Sigmoid colon (tissue), 7 donors: ENCODE data around the gene DPP6. TPM values are rescaled to one million over a fixed set of nuclear protein-coding genes. Genes with fewer than 3 reads are reported as not detected.

Source experiments
- DNase-seq: peaks from one replicate; pipeline ENCODE4 v3.0.0-alpha.2; 2019
- H3K27ac ChIP-seq, 4 donors: fragments of 200-600 bp; sonication (generic); one replicate each; pipeline ENCODE4 v1.5.1; 2016 to 2019; ENCODE audit warnings: mild to moderate bottlenecking in 1 of 4
- H3K27me3 ChIP-seq, 3 donors: fragments of 200-600 bp; sonication (generic); one replicate each; pipeline ENCODE4 v1.5.1; 2019; ENCODE audit warnings: mild to moderate bottlenecking in 1 of 3
- H3K36me3 ChIP-seq, 4 donors: fragments of 200-600 bp; sonication (generic); one replicate each; pipeline ENCODE4 v1.5.1; 2016 to 2019
- H3K4me1 ChIP-seq, 4 donors: fragments of 200-600 bp; sonication (generic); one replicate each; pipeline ENCODE4 v1.5.1; 2017 to 2019
- H3K4me3 ChIP-seq, 4 donors: fragments of 200-600 bp; sonication (generic); one replicate each; pipeline ENCODE4 v1.5.1; 2017 to 2019; ENCODE audit warnings: mild to moderate bottlenecking in 2 of 4, moderate library complexity in 1 of 4
- H3K9me3 ChIP-seq, 4 donors: fragments of 200-600 bp in 3 of 4; sonication (generic) in 3 of 4; one replicate each; pipeline versions ENCODE4 v1.5.1 to v1.6.1; 2013 to 2019
- CTCF ChIP-seq, 4 experiments: fragments of 450-650 bp in 3 of 4; fragments of 200-600 bp in 1 of 4; IDR thresholded peaks; one replicate each; pipeline ENCODE4 v1.5.1; 2016 to 2019; ENCODE audit warnings: antibody characterized with exemption in 4 of 4, mild to moderate bottlenecking in 3 of 4, moderate library complexity in 2 of 4
- EP300 ChIP-seq, 4 donors: sonication (generic); formaldehyde crosslinking; IDR thresholded peaks; one replicate each; pipeline ENCODE4 v1.6.1; 2017; ENCODE audit warnings: antibody characterized with exemption in 4 of 4
- POLR2A ChIP-seq, 2 donors: fragments of 450-650 bp; IDR thresholded peaks; one replicate each; pipeline ENCODE4 v1.6.1; 2016; ENCODE audit warnings: antibody characterized with exemption in 2 of 2, mild to moderate bottlenecking in 2 of 2, moderate library complexity in 2 of 2
- POLR2AphosphoS5 ChIP-seq, 4 donors: sonication (generic); formaldehyde crosslinking; IDR thresholded peaks; one replicate each; pipeline ENCODE4 v1.6.1; 2017; ENCODE audit warnings: antibody characterized with exemption in 4 of 4
- WGBS, 2 donors: extraction: QIAGEN DNeasy Blood & Tissue Kit; methylation state at CpG; one replicate each; pipeline ENCODE4 v1.1.7; 2013; 5-methylcytosine and 5-hydroxymethylcytosine counted together
- intact Hi-C: fragments of 100-400 bp; cut with DNase I; formaldehyde crosslinking; loops from one replicate; pipeline ENCODE4 v1.15.1; 2023
- polyA plus RNA-seq, 3 donors: library from polyadenylated mRNA; stranded (reverse); fragments of 200-250 nt; gene quantifications; one replicate each; pipeline ENCODE4 v1.2.3, GENCODE V29; 2013
- total RNA-seq, 4 donors: library from RNA; depleted of rRNA; stranded (reverse); fragments of >200 nt; gene quantifications; one replicate each; pipeline ENCODE4 v1.1.0, GENCODE V29; 2016
- donor health status: healthy with polysubstance abuse.
- donor health status: Bipolar disorder and iron deficiency.
- donor health status: healthy.

The DPP6 gene
- total and polyA plus RNA-seq, 7 donors, result 1.2 to 53.2 (median 41.0) TPM; not detected in 1

- no peaks in the 10 kb centered on the region for H3K9me3 ChIP-seq
- DNase-seq, result no peak
- H3K36me3 ChIP-seq, result no peaks in the 10 kb centered on the region
- intact Hi-C loops, result no loop called here
- no peaks in the 10 kb centered on the region for H3K27me3 ChIP-seq
- no peak overlapping the region for H3K4me3 ChIP-seq
- no peak overlapping the region for H3K27ac ChIP-seq
- H3K4me1 ChIP-seq, result peaks cover 0 to 8% (median 0%) of the 10 kb centered on the region in 4 donors
- 87 to 90% methylated on average over 14 of the region's 14 CpGs for WGBS, 2 donors
- TF ChIP-seq EP300 (IDR thresholded peaks at IDR 0.05) (no peak), CTCF (IDR thresholded peaks at IDR 0.05) (no peak)
Measured at GRCh38 chr7:154343778-154344412, 291.7 kb downstream of the DPP6 start.

DNA sequence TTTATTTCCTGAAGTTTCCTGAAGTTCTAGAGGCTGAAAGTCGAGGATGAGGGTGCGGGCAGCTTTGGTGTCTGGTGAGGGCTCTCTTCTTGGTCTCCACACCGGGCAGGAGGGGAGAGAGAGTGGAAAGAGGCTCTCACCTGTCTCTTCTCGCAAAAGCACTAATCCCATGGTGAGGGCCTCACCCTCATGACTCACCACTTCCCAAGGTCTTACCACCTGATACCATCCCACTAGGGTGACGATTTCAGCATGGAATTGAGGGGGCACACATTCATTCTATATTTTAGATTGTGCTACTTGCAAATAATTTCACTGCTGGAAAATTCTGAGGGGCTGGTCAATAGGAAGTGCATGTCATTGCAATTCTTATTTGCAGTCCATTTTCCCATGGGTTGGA is 292.9 kb downstream of the DPP6 start:
- intact Hi-C loops, result no loop called here
- TF ChIP-seq CTCF (IDR thresholded peaks at IDR 0.05) (no peak), POLR2A (IDR thresholded peaks at IDR 0.05) (no peak), POLR2AphosphoS5 (IDR thresholded peaks at IDR 0.05) (no peak), EP300 (IDR thresholded peaks at IDR 0.05) (no peak)
- Histone ChIP-seq H3K27me3 (no peaks in the 10 kb centered on the region), H3K36me3 (no peaks in the 10 kb centered on the region), H3K27ac (no peak overlapping the region), H3K9me3 (no peaks in the 10 kb centered on the region), H3K4me1 (no peaks in the 10 kb centered on the region), H3K4me3 (no peak overlapping the region)
- no peak for DNase-seq
- WGBS, 2 donors, result 74 to 85% methylated on average over 5 of the region's 5 CpGs

DNA sequence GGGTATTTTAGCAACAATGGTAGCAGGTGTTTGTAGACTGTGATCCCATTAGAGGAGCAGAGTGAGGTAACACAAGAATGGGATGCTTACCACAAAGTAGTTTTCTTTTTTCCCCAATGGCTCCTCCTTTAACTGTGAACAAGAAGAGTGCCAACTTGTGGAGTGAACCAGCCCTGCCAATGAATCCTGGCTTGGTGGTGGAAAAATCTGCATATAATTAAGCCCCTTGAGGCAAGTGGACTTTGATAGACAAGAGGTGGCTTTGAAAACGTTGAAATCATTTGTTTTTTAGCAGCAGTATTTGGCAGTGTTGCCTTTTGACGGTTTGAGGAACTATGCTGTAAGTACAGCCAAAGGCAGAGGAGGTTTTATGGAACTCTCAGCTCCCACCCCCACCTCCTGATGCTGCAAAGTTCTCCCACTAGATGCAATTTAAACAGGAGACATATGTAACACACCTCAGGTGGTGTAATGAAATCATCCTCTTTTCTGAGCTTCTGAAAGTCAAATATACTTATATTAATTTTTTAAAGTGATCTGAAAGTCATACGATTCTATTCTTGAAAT is 295.6 kb downstream of the DPP6 start:
- no peak overlapping the region for H3K27ac ChIP-seq
- 44 to 45% methylated on average over 3 of the region's 3 CpGs for WGBS, 2 donors
- no peaks in the 10 kb centered on the region for H3K36me3 ChIP-seq
- intact Hi-C loops, result no loop called here
- no peaks in the 10 kb centered on the region for H3K4me1 ChIP-seq
- H3K9me3 ChIP-seq, result no peaks in the 10 kb centered on the region
- TF ChIP-seq POLR2AphosphoS5 (IDR thresholded peaks at IDR 0.05) (no peak), EP300 (IDR thresholded peaks at IDR 0.05) (no peak)
- H3K27me3 ChIP-seq, result no peaks in the 10 kb centered on the region
- DNase-seq, result no peak
- H3K4me3 ChIP-seq, result no peak overlapping the region

DNA sequence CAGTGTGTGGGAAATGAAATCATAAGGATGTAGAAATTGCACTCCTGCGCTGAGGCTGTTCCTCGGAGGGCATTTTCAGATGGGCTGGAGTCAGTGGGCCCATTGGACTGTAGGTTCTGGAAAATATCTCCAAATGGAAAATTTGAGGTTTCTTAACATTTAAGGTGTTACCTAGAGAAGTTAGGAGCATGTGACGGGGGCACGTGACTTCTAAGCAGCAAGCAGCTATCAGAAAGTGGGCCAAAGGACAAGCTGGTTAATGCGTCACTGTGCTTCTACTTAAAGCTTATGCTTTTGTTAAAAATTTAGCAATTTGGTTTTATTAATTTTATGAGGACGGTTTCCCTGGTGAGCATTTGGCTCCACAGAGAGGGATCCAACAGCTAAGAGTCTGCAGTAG is 298.7 kb downstream of the DPP6 start:
- TF ChIP-seq CTCF (IDR thresholded peaks at IDR 0.05) (no peak), POLR2A (IDR thresholded peaks at IDR 0.05) (no peak), EP300 (IDR thresholded peaks at IDR 0.05) (no peak), POLR2AphosphoS5 (IDR thresholded peaks at IDR 0.05) (no peak)
- H3K36me3 ChIP-seq, result no peaks in the 10 kb centered on the region
- no peak overlapping the region for H3K27ac ChIP-seq
- no peak for DNase-seq
- WGBS, 2 donors, result 73 to 89% methylated on average over 6 of the region's 6 CpGs
- intact Hi-C loops, result no loop called here
- H3K9me3 ChIP-seq, result no peaks in the 10 kb centered on the region
- no peak overlapping the region for H3K4me3 ChIP-seq
- H3K4me1 ChIP-seq, result no peaks in the 10 kb centered on the region
- H3K27me3 ChIP-seq, result no peaks in the 10 kb centered on the region

- Histone ChIP-seq H3K9me3 (no peaks in the 10 kb centered on the region), H3K4me3 (no peak overlapping the region), H3K27me3 (no peaks in the 10 kb centered on the region), H3K36me3 (no peaks in the 10 kb centered on the region), H3K4me1 (no peaks in the 10 kb centered on the region), H3K27ac (no peak overlapping the region)
- intact Hi-C loops, result no loop called here
- no peak for TF ChIP-seq POLR2AphosphoS5 (IDR thresholded peaks at IDR 0.05)
- TF ChIP-seq CTCF (IDR thresholded peaks at IDR 0.05), result no peak
- TF ChIP-seq POLR2A (IDR thresholded peaks at IDR 0.05), result no peak
- TF ChIP-seq EP300 (IDR thresholded peaks at IDR 0.05), result no peak
- no peak for DNase-seq
- 52 to 63% methylated on average over 5 of the region's 5 CpGs for WGBS, 2 donors
Measured at GRCh38 chr7:154353355-154353767, 301.2 kb downstream of the DPP6 start.
